Measurements from ENCODE around the gene TMEM26.

TMEM26 gene

GRCh38 chr10:61460835-61461234 lies 7.7 kb upstream of the TMEM26 start:
- DNase-seq (ENCODE audit: low spot score): no peak

DNA sequence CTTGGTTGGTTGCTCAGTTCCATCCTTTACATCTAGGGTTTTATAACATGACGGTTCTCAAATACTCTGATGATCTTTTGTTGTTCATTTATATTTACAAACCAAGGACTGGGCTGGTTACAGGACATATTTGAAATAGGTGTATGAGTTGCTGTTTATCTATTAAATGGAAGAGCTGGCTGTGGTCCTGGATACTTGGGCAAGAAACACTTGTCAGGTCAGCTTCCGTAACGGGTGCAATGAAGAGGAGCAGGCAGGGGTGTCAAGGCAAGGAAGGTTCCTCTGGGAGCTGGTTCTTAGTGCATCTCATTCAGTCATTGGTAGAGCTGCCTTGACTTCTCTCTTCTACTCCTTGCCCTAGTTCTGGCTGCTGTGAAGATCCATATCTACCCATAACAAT lies 4.8 kb upstream of the TMEM26 start:
- DNase-seq (ENCODE audit: low spot score): no peak

GRCh38 chr10:61456095-61456789 lies 3.1 kb upstream of the TMEM26 start:
- no peak for DNase-seq (ENCODE audit: low spot score)

DNA sequence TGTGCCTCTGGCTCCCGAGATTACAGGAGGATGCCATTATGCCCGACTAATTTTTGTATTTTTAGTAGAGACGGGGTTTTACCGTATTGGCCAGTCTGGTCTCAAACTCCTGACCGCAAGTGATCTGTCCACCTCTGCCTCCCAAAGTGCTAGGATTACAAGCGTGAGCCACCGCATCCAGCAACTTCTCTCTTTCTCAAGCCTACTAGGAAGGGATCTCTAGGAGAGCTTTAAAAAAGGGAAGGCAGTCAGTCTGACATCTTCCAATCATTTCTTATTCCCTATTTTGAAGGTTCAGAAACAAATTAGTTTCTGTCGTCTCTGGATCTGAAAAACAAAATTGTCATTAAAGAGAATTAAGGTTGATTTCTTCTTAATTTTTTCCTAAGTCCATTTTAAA lies 2.5 kb upstream of the TMEM26 start:
- no peak for DNase-seq (ENCODE audit: low spot score)

DNA sequence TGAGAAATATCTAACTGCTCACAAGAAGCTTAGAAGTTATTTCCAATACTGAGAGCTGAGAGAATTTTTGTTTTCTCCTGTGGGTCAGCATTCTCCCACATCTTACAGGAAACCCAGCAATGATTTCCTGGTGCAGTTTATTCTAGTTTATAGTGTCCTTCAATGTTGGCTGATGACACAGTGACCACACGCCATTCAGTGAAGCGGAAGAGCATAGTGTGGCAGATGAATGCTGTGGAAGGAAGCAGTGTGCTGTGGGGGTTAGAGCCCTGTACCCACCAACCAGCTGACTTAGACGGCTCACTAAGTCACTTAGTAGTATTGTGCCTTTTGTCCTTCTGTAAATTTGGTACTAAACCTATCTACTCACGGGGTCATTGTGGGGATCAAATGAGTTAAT lies 1.4 kb upstream of the TMEM26 start:
- no peak for DNase-seq (ENCODE audit: low spot score)

GRCh38 chr10:61452151-61452651 lies 980 bp downstream of the TMEM26 start:
- DNase-seq (ENCODE audit: low spot score): peak; percentile 28

DNA sequence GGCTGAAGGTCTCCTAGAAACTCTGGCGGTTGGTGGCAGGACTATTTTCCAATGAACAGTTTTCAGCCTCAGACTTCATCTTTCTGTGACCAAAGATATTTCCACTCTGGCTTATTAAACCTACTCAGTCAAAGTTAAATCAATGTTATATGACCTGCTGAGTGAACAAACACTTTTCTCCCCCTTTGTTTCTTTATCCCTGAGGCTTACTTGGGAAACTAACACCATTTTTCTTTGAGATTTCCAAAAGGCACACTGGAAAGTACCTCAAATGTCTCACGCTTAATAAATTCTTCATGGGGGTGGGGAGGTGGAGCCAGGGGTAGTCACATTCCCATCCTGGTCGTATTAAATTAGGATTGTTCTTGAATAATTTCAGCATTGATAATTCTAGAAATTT lies 1.8 kb downstream of the TMEM26 start:
- DNase-seq (ENCODE audit: low spot score): peak; percentile 38

GRCh38 chr10:61448841-61449600 lies 4.2 kb downstream of the TMEM26 start:
- peak; percentile 34 for DNase-seq (ENCODE audit: low spot score)

- DNase-seq (ENCODE audit: low spot score): peak; percentile 27
Measured at GRCh38 chr10:61448091-61448490, 5.1 kb downstream of the TMEM26 start.

- no peak for DNase-seq (ENCODE audit: low spot score)
Measured at GRCh38 chr10:61439058-61439609, 14.0 kb downstream of the TMEM26 start.

DNA sequence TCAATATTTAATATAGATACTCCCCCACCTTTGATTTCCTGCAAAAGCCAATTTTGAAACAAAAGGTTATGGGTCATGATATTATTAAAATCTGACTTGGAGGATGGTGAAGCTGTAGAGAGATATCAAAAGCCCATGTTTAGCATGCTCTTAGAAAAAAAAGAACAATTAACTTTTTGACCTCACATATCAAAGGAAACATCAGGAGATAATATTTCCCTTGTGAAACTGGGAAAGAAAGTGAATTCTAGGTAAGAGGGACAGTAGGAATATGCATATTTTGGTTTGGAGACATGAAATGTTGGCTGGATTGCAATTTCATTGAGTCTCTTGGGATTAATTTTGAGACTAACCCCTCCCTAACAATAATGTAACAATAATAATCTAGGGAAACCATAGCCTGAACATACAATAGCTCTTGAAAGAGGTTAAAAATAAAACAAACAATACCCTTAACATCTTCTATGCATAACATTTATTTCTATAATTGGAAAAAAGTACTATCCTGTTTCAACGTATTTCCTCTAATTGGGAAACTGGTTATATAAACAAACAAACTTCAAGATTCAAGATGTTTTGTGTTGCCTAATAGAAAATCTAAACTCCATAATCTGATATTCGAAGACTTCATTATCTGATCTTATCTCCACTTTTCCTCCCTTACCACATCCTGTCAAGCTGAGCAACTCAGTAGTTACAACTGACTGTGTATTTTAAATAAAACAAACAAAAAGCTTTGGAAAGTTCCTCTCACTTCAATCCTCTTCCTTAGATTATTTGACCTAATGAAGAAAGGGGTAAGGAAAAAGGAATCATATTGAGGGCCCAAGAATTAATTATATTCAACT lies 14.8 kb downstream of the TMEM26 start:
- no peak for DNase-seq (ENCODE audit: low spot score)

- DNase-seq (ENCODE audit: low spot score): no peak
Measured at GRCh38 chr10:61423178-61423577, 30.0 kb downstream of the TMEM26 start.

- no peak for DNase-seq (ENCODE audit: low spot score)
Measured at GRCh38 chr10:61417661-61418060, 35.5 kb downstream of the TMEM26 start.

DNA sequence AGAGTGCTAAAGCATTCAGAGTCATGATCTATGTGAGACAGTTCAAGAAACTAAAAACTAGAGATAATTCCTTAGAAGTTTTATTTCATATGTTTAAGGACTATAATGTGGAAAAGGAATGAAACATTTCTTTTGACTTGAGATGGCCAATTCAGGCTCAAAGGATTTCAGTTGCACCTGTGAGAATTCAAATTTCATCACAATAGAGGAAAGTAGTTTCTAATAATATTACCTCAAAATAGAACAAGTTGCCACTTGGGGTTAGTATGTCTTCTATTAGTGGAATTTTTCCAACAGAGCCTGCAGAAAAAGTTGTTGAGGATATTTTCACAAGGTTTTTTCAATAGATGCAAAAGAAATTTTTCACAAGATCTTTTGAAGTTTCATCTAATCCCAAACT lies 37.4 kb downstream of the TMEM26 start:
- DNase-seq (ENCODE audit: low spot score): no peak

DNA sequence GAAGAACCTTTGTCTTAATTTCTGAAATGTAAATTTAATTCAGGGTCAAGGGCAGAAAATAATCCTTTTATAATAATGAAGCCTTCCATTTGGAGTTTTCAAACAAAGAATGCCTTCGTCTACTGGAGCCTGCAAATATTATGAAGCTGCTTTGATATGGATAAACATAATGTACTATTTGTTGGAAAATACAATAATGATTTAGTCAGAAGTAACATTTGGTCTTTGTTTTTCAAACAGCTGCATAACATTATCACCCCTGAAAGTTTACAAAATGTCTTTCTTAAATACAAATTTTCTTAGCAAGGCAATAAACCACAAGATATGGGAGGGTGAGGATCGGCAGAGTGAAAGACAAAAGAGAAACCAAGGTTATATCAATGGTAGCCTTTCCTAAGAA lies 41.5 kb downstream of the TMEM26 start:
- peak; percentile 72 for DNase-seq (ENCODE audit: low spot score)

- DNase-seq (ENCODE audit: low spot score): peak; percentile 35
Measured at GRCh38 chr10:61410353-61411070, 42.7 kb downstream of the TMEM26 start.

DNA sequence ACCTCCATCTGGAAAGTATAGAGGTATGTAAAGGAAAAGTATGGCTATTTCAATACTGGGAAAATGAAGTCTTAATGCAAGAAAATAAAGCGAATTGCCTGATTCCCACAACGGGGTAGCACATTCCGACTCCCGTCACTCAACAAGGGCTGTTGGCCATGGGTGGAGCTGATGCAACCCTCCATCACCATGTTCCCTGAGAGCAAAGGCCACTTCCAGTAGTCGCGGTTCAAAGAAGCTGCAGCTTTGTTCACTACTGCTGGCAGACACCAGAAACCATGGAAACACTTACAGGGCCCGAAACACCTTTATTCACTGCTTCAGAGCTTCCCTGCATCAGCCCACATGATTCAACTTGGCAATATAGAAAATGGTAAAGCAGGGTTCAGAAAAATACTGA lies 44.0 kb downstream of the TMEM26 start:
- DNase-seq (ENCODE audit: low spot score): no peak

GRCh38 chr10:61408105-61408504 lies 45.1 kb downstream of the TMEM26 start:
- no peak for DNase-seq (ENCODE audit: low spot score)

GRCh38 chr10:61406736-61407135 lies 46.4 kb downstream of the TMEM26 start:
- no peak for DNase-seq (ENCODE audit: low spot score)

GRCh38 chr10:61406242-61406641 lies 46.9 kb downstream of the TMEM26 start:
- no peak for DNase-seq (ENCODE audit: low spot score)

GRCh38 chr10:61404751-61405150 lies 48.4 kb downstream of the TMEM26 start:
- no peak for DNase-seq (ENCODE audit: low spot score)

- no peak for DNase-seq (ENCODE audit: low spot score)
Measured at GRCh38 chr10:61400524-61400923, 52.7 kb downstream of the TMEM26 start.
